HG03175 (cell line): ENCODE results near the gene ANKRD17.

Source experiments
- ATAC-seq: cut with Tn5 transposase; IDR thresholded peaks from one replicate; pipeline ENCODE4 v1.9.1; 2021; ENCODE audit warnings: mild to moderate bottlenecking, moderate library complexity; ENCODE audit not compliant: unreplicated experiment

The ANKRD17 gene

DNA sequence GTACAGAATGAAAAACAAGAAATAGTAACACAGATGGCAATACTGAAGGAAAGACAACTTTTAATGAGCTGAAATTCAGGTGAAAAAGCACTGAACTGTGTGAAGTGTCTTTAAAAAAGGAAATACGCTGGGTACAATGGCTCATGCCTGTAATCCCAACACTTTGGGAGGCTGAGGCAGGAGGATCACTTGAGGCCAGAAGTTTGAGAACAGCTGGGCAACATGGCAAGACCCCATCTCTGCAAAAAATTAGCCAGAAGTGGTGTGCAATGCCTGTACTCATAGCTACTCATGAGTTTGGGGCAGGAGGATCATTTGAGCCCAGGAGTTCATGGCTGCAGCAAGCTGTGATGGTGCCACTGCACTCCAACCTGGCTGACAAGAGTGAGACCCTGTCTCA, 129.3 kb downstream of the ANKRD17 start:
- ATAC-seq, result no peak

DNA sequence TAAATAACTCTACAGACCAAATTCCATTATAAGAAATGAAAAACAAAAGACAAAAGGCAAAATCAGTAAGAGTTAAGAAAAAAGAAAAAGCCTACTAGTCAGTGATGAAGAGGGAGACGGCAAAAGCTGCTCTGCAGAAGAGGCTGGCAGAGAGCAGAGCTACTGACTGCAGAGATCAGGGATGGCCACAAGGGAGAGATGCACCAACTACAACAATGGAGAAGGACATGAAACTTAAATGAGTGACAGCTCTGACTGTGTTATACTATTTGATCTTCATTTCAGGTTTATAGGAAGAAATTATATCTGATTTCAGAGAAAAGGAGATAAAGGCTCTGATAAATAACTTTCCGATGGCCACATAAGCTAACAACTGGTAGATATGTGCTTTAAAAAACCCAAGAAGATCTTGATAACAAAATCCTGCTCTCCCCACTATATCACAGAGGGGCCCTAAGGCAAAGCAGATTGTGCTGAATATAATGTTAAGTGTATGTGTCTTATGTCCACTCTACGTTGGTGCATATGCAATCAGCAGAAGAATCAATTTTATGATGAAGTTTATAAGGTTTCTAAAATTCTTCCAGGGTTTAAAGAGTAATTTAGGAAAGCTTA, 130.7 kb downstream of the ANKRD17 start:
- ATAC-seq, result peak; percentile 67

DNA sequence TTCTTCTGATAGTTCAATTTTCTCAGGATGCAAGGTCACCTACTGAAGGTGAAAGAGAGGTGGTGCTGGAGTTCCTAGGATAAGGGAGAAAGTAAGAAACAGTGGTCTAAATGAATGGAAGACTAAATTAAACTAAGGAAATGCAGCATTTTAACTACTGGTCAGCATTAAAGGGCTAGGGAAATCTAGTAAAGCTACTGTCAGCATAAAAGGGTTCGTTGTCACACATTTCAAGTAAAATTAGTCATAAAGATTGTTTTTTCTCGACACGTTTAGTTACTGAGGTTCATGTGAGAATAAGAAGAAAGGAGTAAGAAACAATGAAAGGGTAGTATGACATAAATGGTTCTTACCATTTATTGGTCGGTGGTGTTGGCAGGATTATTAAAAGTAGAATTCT, 149.1 kb downstream of the ANKRD17 start:
- no peak for ATAC-seq

DNA sequence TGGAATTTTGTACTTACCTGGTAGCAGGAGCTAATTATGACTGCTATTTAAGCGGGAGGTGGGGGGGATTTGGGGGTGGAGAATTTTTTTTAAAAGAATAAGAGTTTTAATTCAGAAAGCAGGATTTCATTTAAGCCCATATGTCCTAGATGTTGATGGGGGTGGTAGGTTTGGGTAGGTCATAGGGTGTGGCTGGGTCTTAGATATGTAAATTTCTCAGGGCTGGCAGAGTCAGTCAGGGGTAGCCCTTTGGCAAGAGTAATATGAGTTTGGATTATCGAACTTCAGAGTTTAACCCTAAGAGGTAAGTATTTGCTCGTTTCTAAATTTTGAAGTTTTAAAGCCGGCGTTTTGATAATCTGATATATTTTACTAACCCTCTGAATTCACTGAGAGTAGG, 153.9 kb downstream of the ANKRD17 start:
- ATAC-seq, result no peak

DNA sequence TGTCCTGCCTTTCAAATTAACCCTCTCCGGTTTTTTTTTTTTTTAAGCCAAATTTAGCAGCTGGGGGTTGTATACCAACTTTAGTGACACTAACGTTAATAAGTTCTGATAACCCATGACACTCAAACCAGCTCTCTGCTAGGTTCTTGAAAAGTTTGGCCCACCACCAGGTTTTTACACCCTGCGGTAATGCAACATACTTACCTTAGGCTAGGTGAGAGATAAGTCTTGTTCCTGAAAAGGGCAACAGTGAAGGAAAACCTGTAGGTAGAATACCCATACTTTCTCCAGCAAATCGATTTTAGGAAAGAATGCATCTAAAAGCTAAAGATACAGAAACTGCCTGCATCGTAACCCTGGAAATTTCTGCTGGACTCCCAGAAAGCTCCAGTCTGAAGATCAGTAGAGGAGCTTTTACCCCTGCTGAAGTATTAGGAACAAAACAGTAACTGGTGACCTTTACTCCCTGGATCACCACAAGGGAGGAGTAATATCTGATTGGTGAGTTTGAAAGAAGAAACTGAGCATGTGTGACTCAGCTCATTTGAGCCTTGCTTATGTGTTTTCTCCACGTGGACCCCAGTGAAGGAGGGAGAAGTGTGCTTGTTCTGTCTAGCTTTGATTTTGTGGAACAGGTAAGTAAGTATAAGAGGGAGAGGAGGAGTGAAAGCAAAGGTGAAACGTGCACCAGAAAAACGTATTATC, 154.6 kb downstream of the ANKRD17 start:
- ATAC-seq, result no peak

DNA sequence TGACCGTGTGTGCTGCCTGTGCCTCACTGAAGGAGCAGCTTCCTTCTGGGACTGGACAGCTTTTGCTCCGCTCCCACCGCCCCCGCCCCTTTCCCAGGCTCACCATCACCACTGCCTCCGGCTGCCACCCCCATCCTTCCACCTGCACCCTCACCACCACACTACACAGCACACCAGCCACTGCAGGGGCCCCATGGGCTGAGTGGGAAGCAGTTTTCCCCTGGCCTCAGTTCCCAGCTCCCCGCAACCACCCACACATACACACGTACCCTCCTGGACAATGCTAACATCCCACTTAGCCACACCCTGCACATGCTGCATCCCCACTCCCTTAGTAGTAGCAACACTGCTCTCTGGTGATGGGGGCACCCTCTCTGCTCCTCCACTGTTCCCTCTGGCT, 159.5 kb downstream of the ANKRD17 start:
- ATAC-seq, result no peak

DNA sequence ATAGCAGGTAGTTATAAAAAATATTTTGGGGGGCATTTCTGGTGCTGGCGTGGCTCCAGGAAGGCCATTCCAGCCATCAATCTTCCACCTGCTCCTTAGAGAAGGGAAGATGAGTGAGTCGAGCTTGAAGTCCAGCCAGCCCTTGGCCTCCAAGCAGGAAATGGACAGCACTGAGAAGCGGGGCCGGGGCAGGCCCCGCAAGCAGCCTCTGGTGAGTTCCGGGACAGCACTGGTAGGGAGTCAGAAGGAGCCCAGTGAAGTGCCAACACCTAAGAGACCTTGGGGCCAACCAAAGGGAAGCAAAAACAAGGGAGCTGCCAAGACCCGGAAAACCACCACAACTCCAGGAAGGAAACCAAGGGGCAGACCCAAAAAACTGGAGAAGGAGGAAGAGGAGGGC, 159.9 kb downstream of the ANKRD17 start:
- ATAC-seq, result no peak

DNA sequence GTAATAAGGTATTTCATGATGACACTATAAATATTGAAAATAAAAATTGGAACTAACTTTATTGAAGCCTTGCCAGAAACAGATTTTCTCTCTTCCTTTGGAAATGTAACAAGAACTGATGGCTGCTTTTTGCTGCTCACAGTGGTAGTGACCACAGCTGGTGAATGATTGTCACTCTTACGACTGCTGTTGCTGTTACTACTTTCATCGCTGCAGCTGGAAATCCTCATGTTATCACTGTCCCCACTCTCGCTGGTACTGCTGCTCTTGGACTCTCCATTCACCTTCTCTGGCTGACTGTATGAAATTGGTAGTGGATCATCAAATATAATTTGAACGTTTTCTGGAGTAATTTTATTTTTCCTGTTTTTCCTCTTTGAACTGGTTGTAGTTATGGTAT, 160.6 kb downstream of the ANKRD17 start:
- no peak for ATAC-seq

DNA sequence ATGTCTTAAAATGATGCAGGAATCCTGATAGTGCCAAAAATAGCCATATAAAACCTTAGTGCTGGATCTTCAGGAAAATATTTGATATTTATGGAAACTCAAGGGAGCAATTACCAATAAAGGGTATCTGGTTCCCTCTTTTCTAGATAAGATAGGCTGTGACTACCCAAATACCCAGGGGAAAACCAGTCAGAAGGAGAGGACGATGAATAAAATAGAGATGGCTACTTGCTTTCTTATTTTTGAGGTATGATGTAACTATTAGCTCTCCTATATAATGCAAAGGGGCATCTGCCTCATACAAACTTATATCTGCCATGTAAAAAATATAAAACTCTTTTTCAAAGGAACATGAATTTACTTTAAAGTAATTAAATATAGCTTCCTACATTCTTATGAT, 165.7 kb downstream of the ANKRD17 start:
- ATAC-seq, result no peak

DNA sequence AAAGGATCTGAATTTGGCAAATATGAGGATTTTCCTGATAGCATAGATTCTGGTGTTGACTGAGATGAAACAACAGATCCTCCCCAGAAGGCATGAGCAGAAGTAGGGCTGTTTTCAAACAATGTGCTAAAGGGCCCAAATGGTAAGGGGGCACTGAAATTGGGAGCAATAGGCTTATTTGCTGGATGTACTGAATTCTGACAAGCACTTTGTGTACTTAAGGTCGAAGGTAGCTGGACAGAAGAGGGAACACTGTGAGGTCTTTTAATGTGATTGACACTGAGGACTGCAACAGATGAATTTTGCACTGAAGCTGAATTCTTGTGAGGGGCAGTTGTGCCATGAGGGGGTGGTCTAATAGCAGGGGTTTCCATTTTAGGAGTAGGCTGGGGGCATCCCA, 167.9 kb downstream of the ANKRD17 start:
- no peak for ATAC-seq

DNA sequence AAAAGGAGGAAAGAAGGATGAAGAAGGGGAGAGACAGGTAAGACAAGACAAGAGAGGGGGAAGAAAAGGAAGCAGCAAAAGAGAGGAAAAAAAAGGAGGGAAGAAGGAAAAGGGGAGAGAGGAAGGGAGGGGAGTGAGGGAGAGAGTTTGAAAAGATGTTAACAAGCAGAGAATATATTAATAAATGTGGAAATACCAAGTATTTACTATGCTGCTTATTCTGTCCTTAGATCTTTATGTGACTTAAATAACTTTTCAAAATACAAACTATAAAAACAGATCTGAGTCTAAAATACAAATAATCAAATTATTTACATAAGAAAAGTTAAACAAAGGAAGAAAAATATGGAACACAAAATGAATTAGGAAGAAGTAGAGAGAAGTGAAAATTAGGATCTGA, 170.7 kb downstream of the ANKRD17 start:
- no peak for ATAC-seq

DNA sequence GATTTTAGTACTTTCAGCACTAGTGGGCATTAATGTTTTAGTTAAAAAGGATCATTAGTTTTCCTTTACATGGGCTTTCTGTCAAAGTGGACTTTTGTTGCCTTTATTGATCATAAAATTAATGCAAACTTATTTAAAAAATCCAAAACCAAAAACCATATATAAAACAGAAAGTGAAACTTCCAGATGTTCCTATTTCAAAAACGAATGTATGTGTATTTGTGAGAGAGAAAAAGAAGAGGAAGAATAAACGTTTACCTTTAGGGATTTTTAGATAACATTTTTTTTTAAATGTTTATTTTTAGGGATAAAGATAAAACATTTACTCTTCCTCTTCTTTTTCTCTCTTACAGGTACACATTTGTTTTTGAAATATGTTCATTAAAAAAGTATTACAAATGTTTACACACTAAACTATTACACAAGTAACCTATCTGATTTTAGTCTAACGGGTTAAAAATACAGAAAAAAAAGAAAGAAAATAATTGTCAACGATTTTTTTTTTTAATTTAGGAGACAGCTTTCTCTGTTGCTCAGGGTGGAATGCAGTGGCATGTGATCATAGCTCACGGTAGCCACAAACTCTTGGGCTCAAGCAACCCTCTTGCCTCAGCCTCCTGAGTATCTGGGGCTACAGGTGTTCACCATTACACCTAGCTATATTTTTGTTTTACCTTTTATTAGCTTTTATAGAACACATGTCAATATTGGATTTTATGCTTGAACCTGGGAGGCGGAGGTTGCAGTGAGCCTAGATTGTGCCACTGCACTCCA, 172.3 kb downstream of the ANKRD17 start:
- ATAC-seq, result no peak

DNA sequence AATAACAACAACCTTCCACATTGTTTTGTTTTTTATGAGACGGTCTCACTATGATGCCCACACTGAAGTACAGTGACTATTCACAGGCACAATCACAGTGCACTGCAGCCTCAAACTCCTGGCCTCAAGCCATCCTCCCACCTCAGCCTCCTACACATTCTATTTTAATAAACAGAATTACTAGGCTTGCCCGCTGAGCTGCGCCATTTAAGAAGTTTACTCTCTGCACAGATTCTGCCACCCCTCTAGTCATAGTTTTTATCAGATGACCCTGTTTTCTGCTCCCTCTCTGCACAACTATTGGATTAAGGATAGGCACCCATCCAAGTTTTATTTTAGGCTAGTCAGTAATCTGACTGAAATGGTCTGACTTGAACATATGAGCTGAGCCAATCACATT, 177.8 kb downstream of the ANKRD17 start:
- no peak for ATAC-seq

DNA sequence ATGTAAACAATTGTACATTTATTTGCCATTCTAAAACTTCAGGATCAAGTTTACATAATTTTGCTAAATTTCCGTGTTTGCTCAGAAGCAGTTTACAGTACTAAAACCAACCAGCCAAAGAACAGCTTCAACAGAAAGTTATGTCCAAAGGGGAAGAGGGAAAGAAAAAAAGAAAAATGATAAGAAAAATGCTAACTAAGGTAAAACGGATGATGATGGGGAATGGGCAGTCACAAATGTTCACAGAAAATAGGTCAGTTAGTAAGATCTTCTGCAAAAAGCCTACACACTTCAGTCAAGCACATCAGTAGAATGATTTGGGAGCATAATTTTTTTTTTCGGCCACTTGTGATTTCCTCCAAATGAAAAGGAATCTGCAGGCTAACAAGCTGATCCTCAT, 182.8 kb downstream of the ANKRD17 start:
- ATAC-seq, result no peak

DNA sequence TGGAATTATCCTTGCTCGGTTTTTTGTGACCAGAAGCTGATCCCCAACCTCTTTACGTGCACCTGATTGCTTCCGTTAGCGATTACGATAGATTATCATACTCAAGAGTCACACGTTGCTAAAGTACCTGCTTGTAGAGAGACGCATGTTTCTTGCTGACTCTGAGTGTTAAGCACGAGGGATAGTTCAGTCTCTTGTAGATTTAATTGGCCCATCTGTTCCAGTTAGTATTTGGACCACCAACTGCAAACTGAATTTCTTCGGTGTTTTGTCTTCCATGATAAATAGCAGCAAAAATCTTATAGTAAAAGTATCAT, 188.6 kb downstream of the ANKRD17 start:
- ATAC-seq, result peak; percentile 8

DNA sequence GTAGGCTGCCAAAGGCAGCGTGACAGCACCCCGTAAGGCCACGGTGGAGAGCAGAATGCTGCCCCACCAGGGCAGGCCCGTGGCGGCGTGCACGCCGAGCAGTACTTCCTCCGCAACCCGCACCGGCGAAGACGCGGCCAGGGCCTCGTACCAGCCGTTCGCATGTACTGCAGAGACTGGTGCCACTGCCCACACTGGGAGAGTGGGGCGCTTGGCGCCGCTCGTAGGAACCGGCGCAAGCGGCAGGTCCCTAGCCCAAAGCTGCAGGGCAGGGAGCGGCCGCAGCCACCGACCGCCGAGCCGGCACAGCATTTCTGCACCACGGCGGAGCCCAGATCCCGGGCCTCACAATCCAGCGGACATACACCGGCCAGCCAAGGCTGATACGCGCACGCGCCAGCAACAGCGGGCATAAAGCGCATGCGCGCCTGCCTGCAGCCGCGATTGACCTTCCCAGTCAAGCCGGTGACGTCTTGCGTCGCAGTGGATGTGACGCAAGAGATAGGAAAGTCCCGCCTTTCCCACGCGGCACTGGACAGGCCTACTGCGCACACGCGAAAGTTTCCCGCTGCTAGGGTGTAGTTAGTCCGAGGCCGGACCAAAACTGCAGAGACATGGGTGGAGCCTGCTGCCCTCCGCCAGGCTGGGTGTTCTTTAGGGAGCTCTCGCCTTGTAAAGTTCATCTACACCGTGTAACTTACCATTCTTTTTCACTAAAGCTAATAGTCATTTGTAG, 189.1 kb downstream of the ANKRD17 start, which contains the start of gene COX18:
COX18 (minus strand) TSS at position 379 of the 736 bp plus-strand sequence; CDS start at position 312, 67 bp downstream.
- peak; percentile 80 for ATAC-seq

DNA sequence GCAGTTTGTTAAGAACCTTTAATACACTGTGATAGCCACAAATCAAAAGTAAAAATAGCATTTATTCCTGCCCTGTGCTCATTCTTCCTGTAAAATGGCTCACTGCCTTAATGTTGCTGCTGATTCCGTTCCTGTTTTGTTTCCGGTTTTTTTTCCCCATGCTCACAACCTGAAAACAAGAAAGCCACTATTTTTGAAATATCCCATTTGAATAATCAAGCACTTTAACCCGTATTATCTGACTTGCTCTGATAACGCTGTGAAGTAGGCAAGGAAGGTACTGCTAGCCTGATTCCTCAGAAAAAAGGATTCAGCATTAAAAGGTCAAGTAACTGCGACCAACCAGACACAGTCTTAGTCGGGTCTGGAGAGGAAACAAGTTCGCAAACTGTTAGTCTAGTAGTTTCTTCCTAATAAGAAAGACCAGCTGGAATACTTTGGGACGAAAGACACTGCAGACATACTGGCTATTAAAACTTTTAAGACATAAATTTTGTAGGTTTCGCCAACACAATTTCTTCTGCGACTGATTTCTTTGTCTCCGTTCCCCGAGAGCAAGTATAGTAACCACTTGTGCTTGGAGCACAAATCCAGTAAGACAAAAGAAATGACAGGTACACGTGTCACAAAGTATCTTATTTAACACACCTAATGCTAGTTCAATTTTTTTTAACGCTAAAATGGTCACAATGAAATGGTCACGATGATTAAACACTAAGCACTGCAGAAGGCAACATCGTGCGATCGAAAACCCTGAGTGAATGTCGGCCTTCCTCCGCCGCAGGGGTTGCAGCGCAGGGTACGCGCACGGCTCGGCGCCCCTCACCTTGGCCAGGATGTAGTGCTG, 189.9 kb downstream of the ANKRD17 start:
- peak; percentile 5 for ATAC-seq

DNA sequence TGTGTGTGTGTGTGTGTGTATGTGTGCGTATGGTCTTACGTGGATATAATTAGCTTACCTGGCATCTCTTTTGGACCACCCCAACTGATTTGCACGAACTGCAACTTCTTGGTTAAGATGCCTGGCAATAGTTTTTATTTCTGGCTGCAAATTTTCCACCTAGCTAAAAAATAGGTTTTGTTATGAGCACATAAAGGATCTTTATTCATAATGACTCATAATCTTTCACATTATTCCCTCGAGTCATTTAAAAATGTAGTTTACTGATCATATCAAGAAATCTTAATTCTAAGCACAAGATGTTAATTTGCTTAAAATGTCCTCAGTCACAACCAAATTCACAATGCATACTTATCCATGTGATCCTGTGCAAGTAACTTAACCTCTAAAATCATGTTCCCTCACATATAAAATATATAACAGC, 190.6 kb downstream of the ANKRD17 start:
- no peak for ATAC-seq

DNA sequence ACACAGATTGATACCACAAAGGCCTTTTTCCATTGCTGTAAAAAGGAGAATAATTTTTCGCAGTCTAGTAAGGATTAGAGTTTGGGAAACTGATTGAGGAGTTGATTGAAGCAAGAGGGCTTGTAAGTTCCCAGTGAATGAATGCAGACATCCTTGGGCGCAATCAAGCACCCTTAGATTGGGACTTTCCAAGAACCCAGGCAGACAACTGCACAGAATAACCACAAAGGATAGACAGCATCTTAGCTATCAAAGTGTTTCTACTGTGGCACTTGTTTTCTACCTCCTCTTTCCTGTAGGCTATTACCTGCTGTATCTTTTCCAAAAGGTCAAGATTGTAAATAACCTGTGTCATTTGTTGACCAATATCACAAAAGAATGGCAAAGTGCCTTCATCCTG, 191.7 kb downstream of the ANKRD17 start:
- no peak for ATAC-seq

DNA sequence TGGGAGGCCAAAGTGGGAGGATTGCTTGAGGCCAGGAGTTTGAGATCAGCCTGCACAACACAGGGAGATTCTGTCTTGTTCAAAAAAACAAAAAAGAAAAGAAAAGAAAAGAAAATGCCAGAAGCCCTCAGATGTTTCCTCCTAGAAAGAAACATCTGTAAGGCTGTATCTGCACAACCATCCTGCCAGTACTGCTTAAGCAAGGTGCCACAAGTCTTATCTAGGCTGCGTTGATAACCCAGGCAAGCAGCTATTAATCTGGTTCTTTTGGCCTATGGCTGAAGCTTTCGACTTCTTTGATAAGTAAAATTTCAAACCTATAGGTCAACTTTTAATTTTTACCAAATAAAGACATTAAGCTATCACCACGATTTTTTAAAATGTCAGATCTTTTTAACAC, 192.2 kb downstream of the ANKRD17 start:
- ATAC-seq, result no peak

DNA sequence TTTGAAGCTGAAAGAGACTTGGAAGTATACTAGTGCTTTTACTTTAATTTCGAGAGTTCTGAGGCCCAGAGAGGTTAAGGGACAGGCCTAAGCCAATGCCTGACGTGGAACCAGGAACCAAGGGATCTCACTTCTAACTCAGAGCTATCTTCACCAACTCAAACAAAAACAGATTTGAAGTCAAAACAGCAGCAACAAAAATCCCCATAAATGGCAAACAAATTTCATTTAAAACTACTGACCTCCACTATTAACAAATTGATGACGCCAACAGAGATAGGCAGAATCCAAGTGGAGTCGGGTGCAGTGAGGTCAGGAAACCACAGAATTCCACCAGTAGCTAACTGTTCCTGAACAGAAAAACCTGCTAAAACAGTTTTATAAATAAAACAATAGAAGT, 194.1 kb downstream of the ANKRD17 start:
- ATAC-seq, result no peak
